Kidney (tissue), 14 donors: Measurements from ENCODE around the gene LSM14B. TPM values are rescaled to one million over a fixed set of nuclear protein-coding genes. Genes with fewer than 3 reads are reported as not detected.

ENCODE experiments used
- DNase-seq, 5 donors: peaks; one replicate each; pipeline ENCODE4 v3.0.0-alpha.2; 2013 to 2020
- FAIRE-seq: peaks from 2 replicates; lab custom pipeline; 2012; peaks lifted over from hg19 to GRCh38; lab: Jason Lieb, UNC
- H3K27ac ChIP-seq, 2 donors: one replicate each; pipeline ENCODE4 v1.7.0; 2013; ENCODE audit warnings: low read depth in 2 of 2, low read length in 2 of 2, inconsistent platforms in 1 of 2
- H3K27me3 ChIP-seq: one replicate; pipeline ENCODE4 v1.7.1; 2013; ENCODE audit warnings: low read length, inconsistent platforms; ENCODE audit not compliant: control insufficient read depth, insufficient read depth
- H3K36me3 ChIP-seq, 3 donors: one replicate each; pipeline versions ENCODE4 v1.7.0 to v1.7.1; 2013; ENCODE audit warnings: low read length in 3 of 3, control low read depth in 1 of 3, inconsistent platforms in 1 of 3; ENCODE audit not compliant: insufficient read depth in 3 of 3, control insufficient read depth in 2 of 3
- H3K4me1 ChIP-seq, 3 donors: one replicate each; pipeline versions ENCODE4 v1.7.0 to v1.7.1; 2013; ENCODE audit warnings: low read length in 3 of 3, inconsistent platforms in 1 of 3, low read depth in 1 of 3; ENCODE audit not compliant: control insufficient read depth in 2 of 3, insufficient read depth in 2 of 3
- H3K4me3 ChIP-seq, 3 donors: one replicate each; pipeline versions ENCODE4 v1.7.0 to v1.8.1; 2013; ENCODE audit warnings: low read length in 3 of 3, control low read depth in 1 of 3, inconsistent platforms in 1 of 3
- H3K9ac ChIP-seq, 3 donors: one replicate each; pipeline versions ENCODE4 v1.7.0 to v1.7.1; 2013; ENCODE audit warnings: low read length in 3 of 3, control low read depth in 1 of 3, inconsistent platforms in 1 of 3
- H3K9me3 ChIP-seq, 3 donors: one replicate each; pipeline versions ENCODE4 v1.7.0 to v1.7.1; 2013; ENCODE audit warnings: low read length in 3 of 3, control low read depth in 1 of 3, inconsistent platforms in 1 of 3; ENCODE audit not compliant: control insufficient read depth in 2 of 3, insufficient read depth in 1 of 3
- intact Hi-C: fragments of 100-400 bp; cut with DNase I; formaldehyde crosslinking; loops from one replicate; pipeline ENCODE4 v1.11.1; 2022
- polyA plus RNA-seq: library from polyadenylated mRNA; stranded (reverse); fragments of 350-450 nt; fragmentation: Illumina TruSeq; extraction: RNeasy Lipid Tissue Mini Kit (QIAGEN cat#74804); gene quantifications from one replicate; pipeline ENCODE4 v1.2.3, GENCODE V29; 2014; ENCODE audit warnings: low read depth, low replicate concordance; ENCODE audit not compliant: insufficient read depth
- total RNA-seq: library from RNA; stranded (reverse); fragmentation: NEBNext Ultra II Directional; extraction: Animal tissue kit (Norgen Biotek cat#: 25700); gene quantifications from one replicate; pipeline ENCODE4 v1.2.1, GENCODE V29; 2021
- TF ChIP-seq, protein P1 (sequence below): IDR thresholded peaks from 3 replicates; pipeline ENCODE4 v1.5.1; 2012; ENCODE audit warnings: mild to moderate bottlenecking, moderate library complexity, borderline replicate concordance; ENCODE audit not compliant: insufficient read depth; ENCODE audit errors: extremely low read depth
- donor health status: control.
- donor health status: control.
- donor health status: control.
- donor health status: control.
- donor health status: control.
- donor health status: DM: yes; HTN: yes; CAD: no.
- donor health status: Normal renal cell carcinoma (clear cell type).

The LSM14B gene
- total and polyA plus RNA-seq, 2 donors from 2014 or later: 18.0 to 31.6 TPM

- TF ChIP-seq, protein P1, sequence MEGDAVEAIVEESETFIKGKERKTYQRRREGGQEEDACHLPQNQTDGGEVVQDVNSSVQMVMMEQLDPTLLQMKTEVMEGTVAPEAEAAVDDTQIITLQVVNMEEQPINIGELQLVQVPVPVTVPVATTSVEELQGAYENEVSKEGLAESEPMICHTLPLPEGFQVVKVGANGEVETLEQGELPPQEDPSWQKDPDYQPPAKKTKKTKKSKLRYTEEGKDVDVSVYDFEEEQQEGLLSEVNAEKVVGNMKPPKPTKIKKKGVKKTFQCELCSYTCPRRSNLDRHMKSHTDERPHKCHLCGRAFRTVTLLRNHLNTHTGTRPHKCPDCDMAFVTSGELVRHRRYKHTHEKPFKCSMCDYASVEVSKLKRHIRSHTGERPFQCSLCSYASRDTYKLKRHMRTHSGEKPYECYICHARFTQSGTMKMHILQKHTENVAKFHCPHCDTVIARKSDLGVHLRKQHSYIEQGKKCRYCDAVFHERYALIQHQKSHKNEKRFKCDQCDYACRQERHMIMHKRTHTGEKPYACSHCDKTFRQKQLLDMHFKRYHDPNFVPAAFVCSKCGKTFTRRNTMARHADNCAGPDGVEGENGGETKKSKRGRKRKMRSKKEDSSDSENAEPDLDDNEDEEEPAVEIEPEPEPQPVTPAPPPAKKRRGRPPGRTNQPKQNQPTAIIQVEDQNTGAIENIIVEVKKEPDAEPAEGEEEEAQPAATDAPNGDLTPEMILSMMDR: no peak
- no peak overlapping the region for H3K27ac ChIP-seq
- no peaks in the 10 kb centered on the region for H3K27me3 ChIP-seq
- DNase-seq (no peak), FAIRE-seq (no peak)
- H3K9me3 ChIP-seq: no peaks in the 10 kb centered on the region
- no peak overlapping the region for H3K4me3 ChIP-seq
- intact Hi-C loops: no loop called here
- H3K4me1 ChIP-seq: no peaks in the 10 kb centered on the region
- H3K36me3 ChIP-seq: peaks cover 3 to 19% (median 12%) of the 10 kb centered on the region in 3 donors
- no peak overlapping the region for H3K9ac ChIP-seq
Measured at GRCh38 chr20:62171245-62171644, 49.0 kb downstream of the LSM14B start.

- Histone ChIP-seq H3K9ac (no peak overlapping the region), H3K27ac (no peak overlapping the region), H3K36me3 (peaks cover 3 to 19% (median 10%) of the 10 kb centered on the region in 3 donors), H3K27me3 (no peaks in the 10 kb centered on the region), H3K9me3 (no peaks in the 10 kb centered on the region), H3K4me3 (no peak overlapping the region), H3K4me1 (no peaks in the 10 kb centered on the region)
- FAIRE-seq: no peak
- no peak for DNase-seq
- intact Hi-C loops: no loop called here
- TF ChIP-seq, protein P1: no peak
Measured at GRCh38 chr20:62172666-62173065, 50.4 kb downstream of the LSM14B start.

GRCh38 chr20:62174021-62174804 is 51.9 kb downstream of the LSM14B start:
- intact Hi-C loops: no loop called here
- FAIRE-seq: no peak

More at GRCh38 chr20:62174021-62174804, 51.9 kb downstream of the LSM14B start:
- Histone ChIP-seq H3K4me1 (no peaks in the 10 kb centered on the region), H3K27ac (no peak overlapping the region), H3K9me3 (no peaks in the 10 kb centered on the region), H3K9ac (no peak overlapping the region), H3K4me3 (no peak overlapping the region), H3K36me3 (peaks cover 3 to 17% (median 7%) of the 10 kb centered on the region in 3 donors), H3K27me3 (no peaks in the 10 kb centered on the region)
- no peak for DNase-seq
- TF ChIP-seq, protein P1: no peak
